ENCODE data around the gene YBEY.

YBEY gene

DNA sequence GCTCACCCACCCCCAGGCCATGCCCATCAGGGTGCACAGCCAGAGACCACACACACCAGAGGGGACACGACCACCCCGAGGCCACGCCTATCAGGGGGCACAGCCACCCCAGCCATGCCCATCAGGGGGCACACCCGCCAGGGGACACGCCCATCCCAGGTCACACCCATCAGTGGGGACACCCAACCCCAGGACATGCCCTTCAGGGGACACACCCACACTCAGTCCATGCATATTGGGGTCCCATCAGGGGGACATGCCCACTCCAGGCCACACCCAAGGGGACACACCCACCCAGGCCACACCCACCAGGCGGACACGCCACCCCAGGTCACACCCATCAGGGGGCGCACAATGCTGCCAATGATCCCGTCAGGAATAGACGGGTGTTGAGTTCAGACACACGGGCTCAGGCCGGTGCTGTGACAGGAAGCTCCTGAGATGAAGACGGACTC, 21.4 kb upstream of the YBEY start:
- no peak overlapping the region for H3K4me3 ChIP-seq (ENCODE audit: low read depth, low read length)
- TF ChIP-seq, protein P1, sequence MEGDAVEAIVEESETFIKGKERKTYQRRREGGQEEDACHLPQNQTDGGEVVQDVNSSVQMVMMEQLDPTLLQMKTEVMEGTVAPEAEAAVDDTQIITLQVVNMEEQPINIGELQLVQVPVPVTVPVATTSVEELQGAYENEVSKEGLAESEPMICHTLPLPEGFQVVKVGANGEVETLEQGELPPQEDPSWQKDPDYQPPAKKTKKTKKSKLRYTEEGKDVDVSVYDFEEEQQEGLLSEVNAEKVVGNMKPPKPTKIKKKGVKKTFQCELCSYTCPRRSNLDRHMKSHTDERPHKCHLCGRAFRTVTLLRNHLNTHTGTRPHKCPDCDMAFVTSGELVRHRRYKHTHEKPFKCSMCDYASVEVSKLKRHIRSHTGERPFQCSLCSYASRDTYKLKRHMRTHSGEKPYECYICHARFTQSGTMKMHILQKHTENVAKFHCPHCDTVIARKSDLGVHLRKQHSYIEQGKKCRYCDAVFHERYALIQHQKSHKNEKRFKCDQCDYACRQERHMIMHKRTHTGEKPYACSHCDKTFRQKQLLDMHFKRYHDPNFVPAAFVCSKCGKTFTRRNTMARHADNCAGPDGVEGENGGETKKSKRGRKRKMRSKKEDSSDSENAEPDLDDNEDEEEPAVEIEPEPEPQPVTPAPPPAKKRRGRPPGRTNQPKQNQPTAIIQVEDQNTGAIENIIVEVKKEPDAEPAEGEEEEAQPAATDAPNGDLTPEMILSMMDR (IDR thresholded peaks at IDR 0.05; ENCODE audit: low read depth, low read length) = no peak

DNA sequence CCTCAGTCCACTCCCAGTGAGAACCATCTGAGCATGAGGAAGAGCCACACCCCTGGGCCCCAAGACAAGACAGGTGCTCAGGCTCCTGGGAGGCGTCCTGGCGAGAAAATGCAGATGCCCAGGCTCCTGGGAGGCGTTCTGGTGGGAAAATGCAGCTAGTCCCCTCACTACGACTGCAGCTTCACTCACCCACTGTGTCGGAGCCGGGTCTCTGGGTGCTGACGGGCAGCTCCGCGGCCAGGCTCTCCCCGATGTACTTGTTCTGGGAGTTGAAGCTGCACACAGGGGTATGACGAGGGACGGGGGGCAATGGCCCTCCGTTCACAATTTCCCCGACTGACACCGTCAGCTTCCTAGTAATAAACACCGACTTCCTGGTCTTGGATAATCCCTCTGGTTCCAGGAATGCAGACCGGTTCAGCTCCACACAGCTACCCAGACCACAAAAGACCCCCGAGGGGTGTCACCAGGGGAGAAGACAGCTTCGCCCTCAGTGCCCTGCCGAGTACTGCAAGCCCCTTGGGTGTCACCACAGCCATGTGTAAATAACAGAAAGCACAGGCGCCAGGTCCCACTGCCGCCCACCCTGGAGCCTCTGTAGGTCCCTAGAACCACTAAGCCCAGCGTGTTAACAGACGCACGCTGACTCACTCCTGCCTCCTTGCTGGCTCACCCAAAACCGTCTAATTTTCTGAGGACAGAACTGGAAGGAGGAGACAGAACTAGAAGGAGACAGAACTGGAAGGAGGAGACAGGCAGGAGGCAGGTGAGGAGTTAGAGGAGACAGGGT, 20.2 kb upstream of the YBEY start:
- H3K4me3 ChIP-seq (ENCODE audit: low read depth, low read length) = no peak overlapping the region
- TF ChIP-seq, protein P1 (IDR thresholded peaks at IDR 0.05; ENCODE audit: low read depth, low read length) = no peak

DNA sequence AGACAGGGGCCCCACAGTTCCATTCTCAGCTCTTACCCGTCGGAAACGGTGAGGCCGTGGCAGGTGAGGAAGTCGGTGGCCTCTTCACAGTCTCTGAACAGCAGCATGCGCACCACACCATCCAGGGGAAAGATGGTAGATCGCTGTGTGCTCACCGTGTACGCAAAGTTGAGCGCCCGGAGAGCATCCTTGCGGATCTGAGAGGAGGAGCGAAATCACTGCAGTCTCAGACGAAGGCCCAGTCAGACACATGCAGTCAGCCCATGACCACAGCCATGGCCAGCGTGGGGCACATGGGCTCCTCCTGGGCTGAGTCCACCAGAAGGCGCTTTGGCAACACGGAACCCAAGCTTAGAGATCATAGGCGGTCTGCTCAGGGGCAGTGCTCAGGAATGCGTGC, 19.2 kb upstream of the YBEY start:
- H3K4me3 ChIP-seq (ENCODE audit: low read depth, low read length) = no peak overlapping the region
- TF ChIP-seq, protein P1 (IDR thresholded peaks at IDR 0.05; ENCODE audit: low read depth, low read length) = no peak

- TF ChIP-seq, protein P1 (IDR thresholded peaks at IDR 0.05; ENCODE audit: low read depth, low read length) = no peak
- H3K4me3 ChIP-seq (ENCODE audit: low read depth, low read length) = no peak overlapping the region
These were observed 17.8 kb upstream of the YBEY start for GRCh38 chr21:46268371-46268770.

DNA sequence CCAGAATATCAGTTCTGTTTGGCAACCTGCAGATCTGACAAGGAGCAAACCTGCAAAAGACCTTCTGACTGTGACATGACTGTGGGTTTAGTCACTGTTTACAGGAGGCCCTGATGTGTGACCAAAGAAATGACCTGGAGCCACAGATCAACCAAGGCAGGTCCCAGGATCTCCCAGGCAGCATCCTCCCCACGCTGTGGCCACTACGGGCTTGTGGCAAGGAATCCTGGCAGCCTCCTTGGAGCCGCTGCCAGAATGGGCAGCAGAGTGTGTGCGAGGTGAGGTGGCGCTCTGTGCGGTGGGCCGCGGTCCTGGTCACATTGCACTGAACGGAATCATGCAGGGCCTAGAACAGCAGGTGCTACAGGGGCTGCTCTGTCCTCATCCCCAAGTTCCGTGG, 16.7 kb upstream of the YBEY start:
- TF ChIP-seq, protein P1 (IDR thresholded peaks at IDR 0.05; ENCODE audit: low read depth, low read length) = no peak

DNA sequence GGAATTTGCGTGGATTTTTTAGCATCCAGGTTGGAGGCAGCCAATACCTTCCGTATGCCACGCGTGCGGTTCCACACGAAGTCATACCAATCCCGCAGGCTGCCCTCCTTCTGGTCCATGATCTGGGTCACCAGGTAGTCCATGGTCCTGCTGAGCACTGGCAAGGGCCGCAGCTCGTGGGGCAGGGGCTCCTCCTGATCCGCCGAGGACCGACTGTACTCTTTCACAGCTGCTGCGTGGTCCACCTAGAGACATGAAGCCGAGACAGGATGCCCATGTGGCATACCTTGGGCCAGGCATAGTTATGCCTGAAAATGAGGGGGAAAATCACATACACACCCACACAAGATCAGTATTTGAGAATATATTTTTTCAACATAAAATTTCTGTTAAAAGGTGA, 12.8 kb upstream of the YBEY start:
- H3K4me3 ChIP-seq (ENCODE audit: low read depth, low read length) = no peak overlapping the region
- TF ChIP-seq, protein P1 (IDR thresholded peaks at IDR 0.05; ENCODE audit: low read depth, low read length) = no peak

More for the DNA sequence above, 16.7 kb upstream of the YBEY start:
- no peak overlapping the region for H3K4me3 ChIP-seq (ENCODE audit: low read depth, low read length)

- no peak overlapping the region for H3K4me3 ChIP-seq (ENCODE audit: low read depth, low read length)
- TF ChIP-seq, protein P1 (IDR thresholded peaks at IDR 0.05; ENCODE audit: low read depth, low read length) = no peak
These were observed 11.2 kb upstream of the YBEY start for GRCh38 chr21:46274797-46275390.

All from WI38 (cell line).